ENCODE measurements around the gene INIP. TPM values are rescaled to one million over a fixed set of nuclear protein-coding genes. Genes with fewer than 3 reads are reported as not detected.

The INIP gene
- total and polyA plus RNA-seq, 2 experiments from 2014 or later = 13.1 to 18.9 TPM

DNA sequence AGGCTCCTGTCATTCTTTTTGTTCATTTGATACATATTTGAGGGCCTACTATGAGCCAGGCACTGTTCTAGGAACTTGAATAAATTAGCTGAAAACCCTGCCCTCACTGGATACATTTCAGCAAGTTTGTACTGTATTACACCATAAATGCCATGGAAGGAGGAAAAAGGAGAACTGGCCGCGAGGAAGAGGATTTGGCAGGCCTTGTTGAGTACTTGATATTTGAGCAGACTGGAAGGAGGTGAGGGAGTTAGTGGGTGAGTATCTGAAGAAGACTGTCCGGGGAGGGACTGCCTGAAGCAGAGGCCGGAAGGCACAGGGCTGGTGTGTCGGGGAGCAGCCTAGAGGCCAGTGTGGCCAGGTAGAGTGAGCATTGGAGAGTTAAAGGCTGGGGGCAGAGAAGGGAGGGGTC lies 37.1 kb upstream of the INIP start:
- Histone ChIP-seq H3K4me1 (ENCODE audit: low read depth) (no peaks in the 10 kb centered on the region), H3K4me3 (no peak overlapping the region), H3K36me3 (no peaks in the 10 kb centered on the region), H3K27ac (no peak overlapping the region), H3K9me3 (ENCODE audit: low read depth) (no peaks in the 10 kb centered on the region), H3K27me3 (no peaks in the 10 kb centered on the region)
- TF ChIP-seq, protein P1, sequence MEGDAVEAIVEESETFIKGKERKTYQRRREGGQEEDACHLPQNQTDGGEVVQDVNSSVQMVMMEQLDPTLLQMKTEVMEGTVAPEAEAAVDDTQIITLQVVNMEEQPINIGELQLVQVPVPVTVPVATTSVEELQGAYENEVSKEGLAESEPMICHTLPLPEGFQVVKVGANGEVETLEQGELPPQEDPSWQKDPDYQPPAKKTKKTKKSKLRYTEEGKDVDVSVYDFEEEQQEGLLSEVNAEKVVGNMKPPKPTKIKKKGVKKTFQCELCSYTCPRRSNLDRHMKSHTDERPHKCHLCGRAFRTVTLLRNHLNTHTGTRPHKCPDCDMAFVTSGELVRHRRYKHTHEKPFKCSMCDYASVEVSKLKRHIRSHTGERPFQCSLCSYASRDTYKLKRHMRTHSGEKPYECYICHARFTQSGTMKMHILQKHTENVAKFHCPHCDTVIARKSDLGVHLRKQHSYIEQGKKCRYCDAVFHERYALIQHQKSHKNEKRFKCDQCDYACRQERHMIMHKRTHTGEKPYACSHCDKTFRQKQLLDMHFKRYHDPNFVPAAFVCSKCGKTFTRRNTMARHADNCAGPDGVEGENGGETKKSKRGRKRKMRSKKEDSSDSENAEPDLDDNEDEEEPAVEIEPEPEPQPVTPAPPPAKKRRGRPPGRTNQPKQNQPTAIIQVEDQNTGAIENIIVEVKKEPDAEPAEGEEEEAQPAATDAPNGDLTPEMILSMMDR (IDR thresholded peaks at IDR 0.05; ENCODE audit: low read depth, low read length) = no peak
- DNase-seq (ENCODE audit: low read depth in 1 of 2, low spot score in 1 of 2) = peak in 1 of 2 donors; percentile 68

DNA sequence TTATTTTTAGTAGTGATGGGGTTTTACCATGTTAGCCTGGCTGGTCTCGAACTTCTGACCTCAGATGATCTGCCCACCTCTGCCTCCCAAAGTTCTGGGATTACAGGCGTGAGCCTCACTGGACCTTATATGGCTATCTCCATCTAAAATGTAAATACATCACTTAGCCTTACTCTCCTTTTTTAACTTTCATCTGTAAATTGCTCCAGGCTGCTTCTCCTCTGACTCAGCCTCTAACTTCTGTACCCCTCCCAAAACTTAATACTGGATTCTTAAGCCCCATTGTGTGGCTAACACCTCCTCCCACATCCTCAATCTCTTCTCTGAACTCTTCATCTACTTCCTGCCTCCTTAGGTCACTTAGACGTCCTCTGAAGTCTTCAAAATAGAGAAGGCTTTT lies 36.7 kb upstream of the INIP start:
- TF ChIP-seq, protein P1 (IDR thresholded peaks at IDR 0.05; ENCODE audit: low read depth, low read length) = no peak
- DNase-seq (ENCODE audit: low read depth in 1 of 2, low spot score in 1 of 2) = peak in 1 of 2 donors; percentile 71
- no peak overlapping the region for H3K27ac ChIP-seq
- H3K4me3 ChIP-seq = no peak overlapping the region
- H3K9me3 ChIP-seq (ENCODE audit: low read depth) = no peaks in the 10 kb centered on the region
- H3K27me3 ChIP-seq = no peaks in the 10 kb centered on the region
- no peaks in the 10 kb centered on the region for H3K4me1 ChIP-seq (ENCODE audit: low read depth)
- H3K36me3 ChIP-seq = no peaks in the 10 kb centered on the region

DNA sequence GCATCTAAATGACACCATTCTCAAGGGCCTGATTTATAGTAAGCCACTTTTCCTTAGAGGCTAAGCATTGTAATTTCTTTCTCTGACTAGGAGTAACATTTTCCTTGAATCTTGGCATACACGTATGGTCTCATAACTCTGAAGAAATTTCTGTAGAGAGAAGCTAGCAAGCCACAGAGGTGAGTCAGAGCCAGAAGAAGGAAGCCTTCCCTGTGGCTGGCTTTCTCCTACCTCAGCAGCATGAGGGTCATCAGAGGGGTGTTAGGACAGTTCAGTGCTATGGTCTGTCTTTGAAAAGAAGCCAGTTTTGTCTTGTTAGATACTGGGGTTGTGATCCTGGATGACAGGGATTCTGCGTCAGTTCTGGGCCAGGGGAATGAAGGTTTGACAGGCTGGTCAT lies 35.8 kb upstream of the INIP start:
- peak in 1 of 2 donors; percentile 86 for DNase-seq (ENCODE audit: low read depth in 1 of 2, low spot score in 1 of 2)
- H3K4me3 ChIP-seq = no peak overlapping the region
- no peak overlapping the region for H3K27ac ChIP-seq
- no peaks in the 10 kb centered on the region for H3K4me1 ChIP-seq (ENCODE audit: low read depth)
- H3K9me3 ChIP-seq (ENCODE audit: low read depth) = no peaks in the 10 kb centered on the region
- no peaks in the 10 kb centered on the region for H3K27me3 ChIP-seq
- TF ChIP-seq, protein P1 (IDR thresholded peaks at IDR 0.05; ENCODE audit: low read depth, low read length) = no peak
- no peaks in the 10 kb centered on the region for H3K36me3 ChIP-seq

DNA sequence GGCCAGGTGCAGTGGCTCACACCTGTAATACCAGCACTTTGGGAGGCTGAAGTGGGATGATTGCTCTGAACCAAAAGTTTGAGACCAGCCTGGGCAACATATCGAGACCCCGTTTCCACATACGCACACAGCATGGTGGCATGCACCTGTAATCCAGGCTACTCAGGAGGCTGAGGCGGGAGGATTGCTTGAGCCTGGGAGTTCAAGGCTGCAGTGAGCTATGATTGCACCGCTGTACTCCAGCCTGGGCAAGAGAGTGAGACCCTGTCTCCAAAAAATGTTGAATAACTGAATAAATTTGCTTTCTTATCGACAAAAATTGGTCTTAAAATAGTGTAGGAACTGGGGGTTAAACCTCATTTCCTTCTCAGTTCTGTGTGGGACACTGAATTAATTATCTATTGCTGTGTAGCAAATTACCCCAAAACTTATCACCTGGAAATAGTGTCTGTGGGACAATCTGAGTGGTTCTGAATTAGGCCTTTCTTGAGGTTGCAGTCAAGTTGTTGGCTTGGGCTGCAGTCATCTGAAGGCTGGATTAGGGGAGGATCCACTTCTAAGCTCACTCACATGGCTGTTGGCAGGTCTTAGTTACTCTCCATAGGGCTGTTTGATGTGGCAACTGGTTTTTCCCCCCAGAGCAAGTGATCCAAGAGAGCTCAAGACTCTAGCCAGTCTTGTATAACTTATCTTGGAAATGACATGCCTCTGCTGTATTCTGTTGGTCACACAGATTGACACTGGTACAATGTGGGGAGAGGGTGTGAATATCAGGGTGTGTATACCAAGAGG lies 34.6 kb upstream of the INIP start:
- Histone ChIP-seq H3K27me3 (no peaks in the 10 kb centered on the region), H3K36me3 (no peaks in the 10 kb centered on the region), H3K27ac (no peak overlapping the region), H3K4me1 (ENCODE audit: low read depth) (no peaks in the 10 kb centered on the region), H3K9me3 (ENCODE audit: low read depth) (no peaks in the 10 kb centered on the region), H3K4me3 (no peak overlapping the region)
- TF ChIP-seq, protein P1 (IDR thresholded peaks at IDR 0.05; ENCODE audit: low read depth, low read length) = no peak
- no peak for DNase-seq (ENCODE audit: low read depth in 1 of 2, low spot score in 1 of 2)

DNA sequence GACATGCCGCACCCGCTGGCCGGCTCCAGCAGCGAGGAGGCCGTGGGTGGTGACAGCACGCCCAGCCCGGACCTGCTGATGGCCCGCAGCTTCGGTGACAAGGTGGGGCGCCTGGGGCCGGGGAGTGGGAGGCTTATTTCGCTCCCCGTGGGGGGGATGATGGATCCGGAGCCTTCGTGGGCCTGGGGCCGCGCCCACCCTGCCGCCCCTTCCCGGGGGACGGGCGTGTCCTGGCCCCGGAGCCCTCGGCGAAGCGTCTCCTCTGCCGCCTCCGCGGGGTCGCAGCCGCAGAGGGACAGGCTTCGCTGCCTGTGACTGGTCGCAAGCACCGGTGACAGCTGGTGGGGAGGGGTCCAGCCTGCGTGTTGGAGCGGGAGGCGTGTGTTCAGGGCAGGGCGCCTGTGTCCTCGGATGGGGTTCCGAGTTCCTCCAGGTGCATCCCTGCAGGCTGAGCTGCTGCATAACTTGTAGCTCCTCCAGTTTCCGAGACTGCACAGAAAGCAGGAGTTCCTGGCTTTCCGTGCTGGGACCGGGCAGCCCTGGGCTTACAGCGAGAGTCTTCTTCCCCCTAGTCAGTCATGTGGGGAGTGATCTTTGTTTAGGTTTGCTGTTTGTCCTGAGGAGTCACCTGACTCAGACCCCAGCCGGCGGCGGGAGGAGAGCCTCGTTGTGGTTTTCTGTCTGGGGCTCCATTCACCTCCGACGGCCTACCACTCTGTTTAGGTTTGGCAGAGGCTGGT lies 33.3 kb upstream of the INIP start:
- Histone ChIP-seq H3K36me3 (no peaks in the 10 kb centered on the region), H3K27me3 (no peaks in the 10 kb centered on the region), H3K4me1 (ENCODE audit: low read depth) (no peaks in the 10 kb centered on the region), H3K4me3 (peak overlapping the region; percentile 95), H3K27ac (peak overlapping the region; percentile 25), H3K9me3 (ENCODE audit: low read depth) (no peaks in the 10 kb centered on the region)
- TF ChIP-seq, protein P1 (IDR thresholded peaks at IDR 0.05; ENCODE audit: low read depth, low read length) = no peak
- peak; percentile 69 to 73 for DNase-seq (ENCODE audit: low read depth in 1 of 2, low spot score in 1 of 2)
